Astrocyte (in vitro differentiated cells and primary cell): ENCODE measurements around the gene TEX10.

ENCODE experiments used
- CTCF ChIP-seq: IDR thresholded peaks from 2 replicates; pipeline ENCODE4 v1.5.1; 2011; ENCODE audit warnings: low read depth, mild to moderate bottlenecking, inconsistent platforms, low read length, moderate library complexity; ENCODE audit not compliant: insufficient read depth
- EZH2 ChIP-seq: IDR thresholded peaks from 2 replicates; pipeline ENCODE4 v1.6.1; 2012; ENCODE audit warnings: mild to moderate bottlenecking, low read length, inconsistent platforms; ENCODE audit not compliant: insufficient read depth

- TF ChIP-seq CTCF (no peak), EZH2 (no peak)
These were observed 43.7 kb downstream of the TEX10 start for GRCh38 chr9:100308965-100309564.
